Fibroblast of lung (primary cell): Measurements from ENCODE around the gene CDS2.

Source experiments
- EZH2 ChIP-seq: IDR thresholded peaks from 2 replicates; pipeline ENCODE4 v1.5.1; 2012; ENCODE audit warnings: low read length, control low read depth, mild to moderate bottlenecking; ENCODE audit errors: missing control alignments
- TF ChIP-seq, protein P1 (sequence below), 2 donors: IDR thresholded peaks in 1 of 2; conservative IDR thresholded peaks in 1 of 2; 1 replicate in 1 of 2; 2 replicates in 1 of 2; pipeline ENCODE4 v1.5.1; 2011 to 2012; ENCODE audit warnings: low read length in 2 of 2, control low read depth in 1 of 2, inconsistent platforms in 1 of 2, low read depth in 1 of 2, mild to moderate bottlenecking in 1 of 2

DNA sequence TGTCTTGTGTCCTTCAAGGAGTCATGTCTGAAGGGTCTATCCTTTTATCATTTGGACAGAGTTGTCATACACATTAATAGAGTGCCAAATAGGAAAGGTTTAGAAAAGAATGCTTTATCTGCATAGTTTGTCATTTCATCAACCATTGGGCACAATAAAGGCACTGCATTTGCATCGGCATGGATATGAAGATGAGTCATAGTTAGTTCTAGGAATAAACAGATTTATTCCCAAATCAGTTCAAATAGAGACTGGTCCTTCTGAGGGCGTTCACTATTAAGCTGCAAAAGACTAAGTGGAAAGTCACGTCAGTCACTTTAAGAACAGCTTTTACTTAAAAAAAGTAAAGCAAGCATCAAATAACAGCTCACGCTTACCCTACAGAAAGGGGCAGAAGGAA, 90.8 kb downstream of the CDS2 start:
- TF ChIP-seq, protein P1, sequence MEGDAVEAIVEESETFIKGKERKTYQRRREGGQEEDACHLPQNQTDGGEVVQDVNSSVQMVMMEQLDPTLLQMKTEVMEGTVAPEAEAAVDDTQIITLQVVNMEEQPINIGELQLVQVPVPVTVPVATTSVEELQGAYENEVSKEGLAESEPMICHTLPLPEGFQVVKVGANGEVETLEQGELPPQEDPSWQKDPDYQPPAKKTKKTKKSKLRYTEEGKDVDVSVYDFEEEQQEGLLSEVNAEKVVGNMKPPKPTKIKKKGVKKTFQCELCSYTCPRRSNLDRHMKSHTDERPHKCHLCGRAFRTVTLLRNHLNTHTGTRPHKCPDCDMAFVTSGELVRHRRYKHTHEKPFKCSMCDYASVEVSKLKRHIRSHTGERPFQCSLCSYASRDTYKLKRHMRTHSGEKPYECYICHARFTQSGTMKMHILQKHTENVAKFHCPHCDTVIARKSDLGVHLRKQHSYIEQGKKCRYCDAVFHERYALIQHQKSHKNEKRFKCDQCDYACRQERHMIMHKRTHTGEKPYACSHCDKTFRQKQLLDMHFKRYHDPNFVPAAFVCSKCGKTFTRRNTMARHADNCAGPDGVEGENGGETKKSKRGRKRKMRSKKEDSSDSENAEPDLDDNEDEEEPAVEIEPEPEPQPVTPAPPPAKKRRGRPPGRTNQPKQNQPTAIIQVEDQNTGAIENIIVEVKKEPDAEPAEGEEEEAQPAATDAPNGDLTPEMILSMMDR (conservative IDR thresholded peaks at IDR 0.05 in 1 of 2, IDR thresholded peaks at IDR 0.05 in 1 of 2; ENCODE audit: low read depth in 1 of 2, low read length in 2 of 2), result no peak
- no peak for TF ChIP-seq EZH2
